IPS-15b (cell line): Measurements from ENCODE around the gene PDCD1LG2.
"Not testable (repeated sequence)": the region's sequence is repeated elsewhere in the genome, so short reads cannot be mapped to it uniquely, and the experiment has no call there.

ENCODE experiments used
- H3K27me3 ChIP-seq: one replicate; pipeline ENCODE4 v1.6.1; 2013; ENCODE audit warnings: low read length; ENCODE audit not compliant: control insufficient read depth, insufficient read depth
- H3K36me3 ChIP-seq: one replicate; pipeline ENCODE4 v1.6.1; 2013; ENCODE audit warnings: low read length; ENCODE audit not compliant: control insufficient read depth, insufficient read depth
- H3K4me1 ChIP-seq: one replicate; pipeline ENCODE4 v1.6.1; 2013; ENCODE audit warnings: mild to moderate bottlenecking, low read length; ENCODE audit not compliant: control insufficient read depth, insufficient read depth
- H3K4me3 ChIP-seq: one replicate; pipeline ENCODE4 v1.5.1; 2013; ENCODE audit warnings: low read depth, low read length
- H3K9ac ChIP-seq: one replicate; pipeline ENCODE4 v1.6.1; 2013; ENCODE audit warnings: low read depth, mild to moderate bottlenecking, low read length
- H3K9me3 ChIP-seq: one replicate; pipeline ENCODE4 v1.6.1; 2013; ENCODE audit warnings: mild to moderate bottlenecking, low read length; ENCODE audit not compliant: control insufficient read depth, insufficient read depth

Gene PDCD1LG2

GRCh38 chr9:5482194-5482593, 28.1 kb upstream of the PDCD1LG2 start:
- no peaks in the 10 kb centered on the region for H3K4me1 ChIP-seq
- H3K27me3 ChIP-seq, result no peaks in the 10 kb centered on the region
- H3K9me3 ChIP-seq, result no peaks in the 10 kb centered on the region
- H3K4me3 ChIP-seq, result no peak overlapping the region
- H3K9ac ChIP-seq, result no peak overlapping the region
- no peaks in the 10 kb centered on the region for H3K36me3 ChIP-seq

GRCh38 chr9:5483306-5483705, 27.0 kb upstream of the PDCD1LG2 start:
- Histone ChIP-seq H3K36me3 (no peaks in the 10 kb centered on the region), H3K4me1 (no peaks in the 10 kb centered on the region), H3K9ac (no peak overlapping the region), H3K4me3 (no peak overlapping the region), H3K27me3 (no peaks in the 10 kb centered on the region), H3K9me3 (no peaks in the 10 kb centered on the region)

GRCh38 chr9:5485378-5486085, 24.8 kb upstream of the PDCD1LG2 start:
- peaks cover 7% of the 10 kb centered on the region for H3K4me1 ChIP-seq
- no peaks in the 10 kb centered on the region for H3K27me3 ChIP-seq
- H3K4me3 ChIP-seq, result no peak overlapping the region
- H3K9ac ChIP-seq, result no peak overlapping the region
- no peaks in the 10 kb centered on the region for H3K36me3 ChIP-seq
- H3K9me3 ChIP-seq, result no peaks in the 10 kb centered on the region

GRCh38 chr9:5486988-5487387, 23.3 kb upstream of the PDCD1LG2 start:
- H3K4me1 ChIP-seq, result peaks cover 7% of the 10 kb centered on the region
- no peaks in the 10 kb centered on the region for H3K36me3 ChIP-seq
- H3K9me3 ChIP-seq, result no peaks in the 10 kb centered on the region
- H3K9ac ChIP-seq, result no peak overlapping the region
- H3K27me3 ChIP-seq, result no peaks in the 10 kb centered on the region
- no peak overlapping the region for H3K4me3 ChIP-seq

GRCh38 chr9:5488221-5489008, 21.9 kb upstream of the PDCD1LG2 start:
- Histone ChIP-seq H3K27me3 (no peaks in the 10 kb centered on the region), H3K36me3 (no peaks in the 10 kb centered on the region), H3K9ac (no peak overlapping the region), H3K4me1 (peaks cover 7% of the 10 kb centered on the region), H3K4me3 (no peak overlapping the region), H3K9me3 (no peaks in the 10 kb centered on the region)

- peaks cover 7% of the 10 kb centered on the region for H3K4me1 ChIP-seq
- H3K9me3 ChIP-seq, result no peaks in the 10 kb centered on the region
- H3K4me3 ChIP-seq, result no peak overlapping the region
- no peaks in the 10 kb centered on the region for H3K36me3 ChIP-seq
- H3K9ac ChIP-seq, result no peak overlapping the region
- H3K27me3 ChIP-seq, result no peaks in the 10 kb centered on the region
Measured at GRCh38 chr9:5489630-5490490, 20.5 kb upstream of the PDCD1LG2 start.

GRCh38 chr9:5492965-5493678, 17.2 kb upstream of the PDCD1LG2 start:
- Histone ChIP-seq H3K9ac (no peak overlapping the region), H3K4me3 (no peak overlapping the region), H3K36me3 (no peaks in the 10 kb centered on the region), H3K9me3 (no peaks in the 10 kb centered on the region), H3K4me1 (peaks cover 7% of the 10 kb centered on the region), H3K27me3 (no peaks in the 10 kb centered on the region)

- H3K9ac ChIP-seq, result no peak overlapping the region
- no peaks in the 10 kb centered on the region for H3K27me3 ChIP-seq
- H3K36me3 ChIP-seq, result no peaks in the 10 kb centered on the region
- peaks cover 7% of the 10 kb centered on the region for H3K4me1 ChIP-seq
- no peaks in the 10 kb centered on the region for H3K9me3 ChIP-seq
- H3K4me3 ChIP-seq, result no peak overlapping the region
Measured at GRCh38 chr9:5493679-5494511, 16.4 kb upstream of the PDCD1LG2 start.

- H3K36me3 ChIP-seq, H3K4me1 ChIP-seq, H3K9me3 ChIP-seq, H3K27me3 ChIP-seq, H3K9ac ChIP-seq, H3K4me3 ChIP-seq: not testable (repeated sequence)
Measured at GRCh38 chr9:5494765-5495164, 15.6 kb upstream of the PDCD1LG2 start.

- H3K4me3 ChIP-seq, result no peak overlapping the region
- no peaks in the 10 kb centered on the region for H3K9me3 ChIP-seq
- no peak overlapping the region for H3K9ac ChIP-seq
- H3K4me1 ChIP-seq, result no peaks in the 10 kb centered on the region
- no peaks in the 10 kb centered on the region for H3K27me3 ChIP-seq
- no peaks in the 10 kb centered on the region for H3K36me3 ChIP-seq
Measured at GRCh38 chr9:5499157-5499556, 11.2 kb upstream of the PDCD1LG2 start.
